SK-N-SH treated with all-trans-retinoic acid at 6 μM for 48 hours (cell line): ENCODE results near the gene FNDC1.

ENCODE experiments used
- SNAI2 ChIP-seq: fragments of 250-450 bp; sonication (Bioruptor Pico); IDR thresholded peaks from 2 replicates; pipeline ENCODE4 v1.5.0; 2020; ENCODE audit warnings: mild to moderate bottlenecking, moderate library complexity
- ZNF70 ChIP-seq: fragments of 450-650 bp; formaldehyde crosslinking; IDR thresholded peaks from 2 replicates; pipeline ENCODE4 v1.5.0; 2020; ENCODE audit warnings: mild to moderate bottlenecking, moderate library complexity

DNA sequence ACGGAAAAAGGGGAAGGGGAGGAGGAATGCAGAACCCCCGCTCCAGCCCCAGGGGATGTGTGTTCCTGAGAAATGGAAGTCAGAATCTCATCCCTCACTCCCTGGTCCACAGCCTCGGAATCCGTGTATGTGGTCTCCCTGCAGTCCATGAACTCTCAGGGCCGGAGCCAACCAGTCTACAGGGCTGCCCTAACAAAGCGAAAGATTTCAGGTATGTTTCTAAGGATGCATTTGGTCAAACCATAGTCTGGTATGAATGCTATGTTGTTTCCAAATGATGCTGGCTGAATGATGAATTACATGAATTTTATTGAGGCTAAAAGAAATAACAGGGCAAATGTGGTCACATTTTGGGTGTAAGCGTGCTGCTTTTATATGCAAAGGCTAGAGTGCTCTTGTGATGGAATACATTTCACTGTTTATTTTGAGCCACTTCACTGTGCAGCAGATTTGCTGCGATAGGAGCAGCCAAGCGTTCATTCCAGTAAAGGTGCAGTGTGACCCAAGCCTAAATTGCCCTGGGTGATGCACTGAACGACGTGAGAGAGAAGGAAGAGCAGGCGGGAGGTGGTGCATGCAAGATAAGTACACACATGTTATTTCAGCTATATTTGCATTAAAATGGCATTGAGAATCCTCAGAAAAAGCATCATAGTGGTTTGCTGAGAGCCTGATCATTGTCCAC is 52.4 kb downstream of the FNDC1 start:
- TF ChIP-seq SNAI2 (CRISPR knock-in tag) = no peak
- TF ChIP-seq ZNF70 (CRISPR knock-in tag) = no peak
